Keratinocyte (primary cell): ENCODE data around the gene MYMX.

Experiments used
- CTCF ChIP-seq, 3 experiments: IDR thresholded peaks in 1 of 3; conservative IDR thresholded peaks in 1 of 3; optimal IDR thresholded peaks in 1 of 3; 2 replicates in 2 of 3; 3 replicates in 1 of 3; pipeline versions ENCODE3 to v1.5.1; 2011; ENCODE audit warnings: low read length in 3 of 3, mild to moderate bottlenecking in 3 of 3, moderate library complexity in 2 of 3, control low read depth in 1 of 3, inconsistent platforms in 1 of 3; ENCODE audit not compliant: insufficient read depth in 2 of 3; ENCODE audit errors: extremely low read depth in 1 of 3
- EZH2 ChIP-seq: IDR thresholded peaks from one replicate; pipeline ENCODE4 v1.6.1; 2012; ENCODE audit warnings: inconsistent platforms, mild to moderate bottlenecking, low read length, moderate library complexity

GRCh38 chr6:44248579-44248978 lies 31.9 kb downstream of the MYMX start:
- TF ChIP-seq CTCF (optimal IDR thresholded peaks at IDR 0.05 in 1 of 3, IDR thresholded peaks at IDR 0.05 in 1 of 3, conservative IDR thresholded peaks at IDR 0.05 in 1 of 3; ENCODE audit: extremely low read depth in 1 of 3, insufficient read depth in 2 of 3, low read length in 3 of 3), result no peak
- no peak for TF ChIP-seq EZH2
